MM.1S (cell line): ENCODE data around the gene GYPC.

Source experiments
- DNase-seq: peaks from one replicate; pipeline ENCODE4 v3.0.0-alpha.2; 2015
- H2AFZ ChIP-seq: fragments of 300-600 bp; sonication (generic); 2 replicates; pipeline ENCODE4 v1.6.0; 2016; ENCODE audit warnings: antibody characterized with exemption, low read length
- H3F3A ChIP-seq: fragments of 300-600 bp; sonication (generic); 2 replicates; pipeline ENCODE4 v1.6.1; 2016; ENCODE audit warnings: mild to moderate bottlenecking, antibody characterized with exemption, low read length, moderate library complexity, mixed read lengths; ENCODE audit not compliant: insufficient read depth
- H3K27ac ChIP-seq: fragments of 300-600 bp; sonication (generic); 2 replicates; pipeline ENCODE4 v1.5.1; 2016; ENCODE audit warnings: mild to moderate bottlenecking, low read length
- H3K27me3 ChIP-seq: fragments of 300-600 bp; sonication (generic); replicated peaks from 2 replicates; pipeline ENCODE4 v1.6.0; 2016; ENCODE audit warnings: low read length; ENCODE audit not compliant: insufficient read depth
- H3K36me3 ChIP-seq: fragments of 300-600 bp; sonication (generic); replicated peaks from 2 replicates; pipeline ENCODE4 v1.6.1; 2016; ENCODE audit warnings: mild to moderate bottlenecking, low read length, mixed read lengths; ENCODE audit not compliant: insufficient read depth
- H3K4me1 ChIP-seq: fragments of 300-600 bp; sonication (generic); 2 replicates; pipeline ENCODE4 v1.6.1; 2016; ENCODE audit warnings: low read length, mixed read lengths
- H3K4me2 ChIP-seq: fragments of 300-600 bp; sonication (generic); 2 replicates; pipeline ENCODE4 v1.6.0; 2016; ENCODE audit warnings: low read depth, low read length
- H3K4me3 ChIP-seq: fragments of 300-600 bp; sonication (generic); 2 replicates; pipeline ENCODE4 v1.5.1; 2016; ENCODE audit warnings: low read length, mixed read lengths
- H3K79me2 ChIP-seq: fragments of 300-600 bp; sonication (generic); 2 replicates; pipeline ENCODE4 v1.6.1; 2016; ENCODE audit warnings: mixed run types, low read length, mixed read lengths
- H3K9ac ChIP-seq: fragments of 300-600 bp; sonication (generic); 2 replicates; pipeline ENCODE4 v1.6.1; 2016; ENCODE audit warnings: low read length, mixed read lengths
- H3K9me2 ChIP-seq: fragments of 300-600 bp; sonication (generic); replicated peaks from 2 replicates; pipeline ENCODE4 v1.6.1; 2016; ENCODE audit warnings: mild to moderate bottlenecking, low read length, mixed read lengths; ENCODE audit not compliant: insufficient read depth
- H3K9me3 ChIP-seq: fragments of 300-600 bp; sonication (generic); replicated peaks from 2 replicates; pipeline ENCODE4 v1.6.1; 2016; ENCODE audit warnings: mild to moderate bottlenecking, low read length, mixed read lengths; ENCODE audit not compliant: insufficient read depth
- H4K20me1 ChIP-seq: fragments of 300-600 bp; sonication (generic); 2 replicates; pipeline ENCODE4 v1.6.1; 2016; ENCODE audit warnings: mild to moderate bottlenecking, low read length, moderate library complexity, mixed read lengths; ENCODE audit not compliant: insufficient read depth
- EZH2 ChIP-seq: fragments of 300-600 bp; sonication (generic); optimal IDR thresholded peaks from 2 replicates; pipeline ENCODE3; 2017; ENCODE audit warnings: low read depth, mild to moderate bottlenecking, antibody characterized with exemption, low read length, mixed read lengths
- EZH2phosphoT487 ChIP-seq: fragments of 300-600 bp; sonication (generic); IDR thresholded peaks from 2 replicates; pipeline ENCODE4 v1.6.1; 2018; ENCODE audit warnings: antibody characterized with exemption, low read length
- TF ChIP-seq, protein P1 (sequence below): fragments of 300-600 bp; sonication (generic); IDR thresholded peaks from 2 replicates; pipeline ENCODE4 v1.5.1; 2016; ENCODE audit warnings: antibody characterized with exemption, low read length, mixed read lengths

The GYPC gene

DNA sequence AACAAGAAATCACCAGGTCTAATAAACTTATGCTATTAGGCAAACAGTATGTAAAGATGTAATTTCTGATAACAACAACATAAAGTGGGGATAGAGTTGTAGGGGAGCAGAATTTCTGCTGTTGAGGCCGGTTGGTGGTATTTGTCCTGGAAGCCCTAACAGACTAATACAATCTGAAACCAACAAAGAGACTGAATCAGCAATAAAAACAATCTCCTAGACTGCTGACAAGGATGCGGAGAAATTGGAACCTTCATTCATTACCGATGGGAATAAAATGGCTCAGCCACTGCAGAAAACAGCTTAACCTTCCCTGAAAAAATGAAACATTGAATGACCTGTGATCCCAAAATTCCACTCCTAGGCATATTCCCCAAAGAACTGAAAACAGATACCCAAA lies 88.7 kb downstream of the GYPC start:
- TF ChIP-seq EZH2 (no peak), EZH2phosphoT487 (no peak)
- TF ChIP-seq, protein P1, sequence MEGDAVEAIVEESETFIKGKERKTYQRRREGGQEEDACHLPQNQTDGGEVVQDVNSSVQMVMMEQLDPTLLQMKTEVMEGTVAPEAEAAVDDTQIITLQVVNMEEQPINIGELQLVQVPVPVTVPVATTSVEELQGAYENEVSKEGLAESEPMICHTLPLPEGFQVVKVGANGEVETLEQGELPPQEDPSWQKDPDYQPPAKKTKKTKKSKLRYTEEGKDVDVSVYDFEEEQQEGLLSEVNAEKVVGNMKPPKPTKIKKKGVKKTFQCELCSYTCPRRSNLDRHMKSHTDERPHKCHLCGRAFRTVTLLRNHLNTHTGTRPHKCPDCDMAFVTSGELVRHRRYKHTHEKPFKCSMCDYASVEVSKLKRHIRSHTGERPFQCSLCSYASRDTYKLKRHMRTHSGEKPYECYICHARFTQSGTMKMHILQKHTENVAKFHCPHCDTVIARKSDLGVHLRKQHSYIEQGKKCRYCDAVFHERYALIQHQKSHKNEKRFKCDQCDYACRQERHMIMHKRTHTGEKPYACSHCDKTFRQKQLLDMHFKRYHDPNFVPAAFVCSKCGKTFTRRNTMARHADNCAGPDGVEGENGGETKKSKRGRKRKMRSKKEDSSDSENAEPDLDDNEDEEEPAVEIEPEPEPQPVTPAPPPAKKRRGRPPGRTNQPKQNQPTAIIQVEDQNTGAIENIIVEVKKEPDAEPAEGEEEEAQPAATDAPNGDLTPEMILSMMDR: no peak
- no peaks in the 10 kb centered on the region for H3K27me3 ChIP-seq

More for the DNA sequence above, 88.7 kb downstream of the GYPC start:
- no peak overlapping the region for H3K9ac ChIP-seq
- no peak for DNase-seq
- no peaks in the 10 kb centered on the region for H3K79me2 ChIP-seq
- H3K9me3 ChIP-seq: no peaks in the 10 kb centered on the region
- H3K4me3 ChIP-seq: no peak overlapping the region
- H4K20me1 ChIP-seq: no peaks in the 10 kb centered on the region
- no peaks in the 10 kb centered on the region for H3K9me2 ChIP-seq
- H2AFZ ChIP-seq: no peak overlapping the region
- no peaks in the 10 kb centered on the region for H3F3A ChIP-seq
- H3K4me2 ChIP-seq: no peak overlapping the region
- no peaks in the 10 kb centered on the region for H3K36me3 ChIP-seq
- H3K27ac ChIP-seq: no peak overlapping the region
- no peaks in the 10 kb centered on the region for H3K4me1 ChIP-seq
